Psoas muscle (tissue), 8 donors: Measurements from ENCODE around the gene PRKCA. TPM values are rescaled to one million over a fixed set of nuclear protein-coding genes. Genes with fewer than 3 reads are reported as not detected.

Experiments used
- ATAC-seq, 4 donors: fragments of 200-7000 bp; cut with Tn5 transposase; one replicate each; pipeline ENCODE4 v1.9.1; 2020; ENCODE audit warnings: moderate library complexity in 3 of 4, mild to moderate bottlenecking in 2 of 4
- DNase-seq, 2 donors: peaks; one replicate each; pipeline ENCODE4 v3.0.0-alpha.2; 2020
- H3K27ac ChIP-seq: fragments of 200-600 bp; one replicate; pipeline ENCODE4 v1.8.0; 2022
- H3K27me3 ChIP-seq, 3 donors: fragments of 200-600 bp in 1 of 3; one replicate each; pipeline versions ENCODE4 v1.6.1 to v1.8.0; 2013 to 2022; ENCODE audit warnings: low read length in 2 of 3, mild to moderate bottlenecking in 2 of 3, moderate library complexity in 1 of 3; ENCODE audit not compliant: insufficient read depth in 3 of 3
- H3K36me3 ChIP-seq, 2 donors: fragments of 200-600 bp in 1 of 2; one replicate each; pipeline versions ENCODE4 v1.6.1 to v1.8.0; 2013 to 2022; ENCODE audit warnings: low read depth in 1 of 2, mild to moderate bottlenecking in 1 of 2, moderate library complexity in 1 of 2; ENCODE audit not compliant: insufficient read depth in 1 of 2
- H3K4me1 ChIP-seq: fragments of 200-600 bp; one replicate; pipeline ENCODE4 v1.8.0; 2022
- H3K4me3 ChIP-seq: fragments of 200-600 bp; one replicate; pipeline ENCODE4 v1.8.0; 2022; ENCODE audit warnings: mild to moderate bottlenecking
- H3K9me3 ChIP-seq: fragments of 200-600 bp; one replicate; pipeline ENCODE4 v1.8.0; 2022
- WGBS, 3 donors: extraction: QIAGEN DNeasy Blood & Tissue Kit; methylation state at CpG; one replicate each; pipeline versions ENCODE4 v1.1.6 to v1.1.7; 2013; 5-methylcytosine and 5-hydroxymethylcytosine counted together
- intact Hi-C, 2 donors: fragments of 100-400 bp; cut with DNase I; formaldehyde crosslinking; loops; one replicate each; pipeline versions ENCODE4 v1.11.0 to v1.14.2; 2022
- polyA plus RNA-seq, 3 donors: library from polyadenylated mRNA; stranded (reverse); fragments of 200-250 nt; gene quantifications; one replicate each; pipeline ENCODE4 v1.2.3, GENCODE V29; 2013
- total RNA-seq, 4 donors: library from RNA; stranded (reverse); fragmentation: NEBNext Ultra II Directional in 2 of 4; extraction: Animal tissue kit (Norgen Biotek cat#: 25700) in 2 of 4; gene quantifications; one replicate each; pipeline versions ENCODE4 v1.2.1 to v1.2.4, GENCODE V29; 2021 to 2023
- TF ChIP-seq, protein P1 (sequence below): fragments of 200-600 bp; IDR thresholded peaks from one replicate; pipeline ENCODE4 v1.8.0; 2022; ENCODE audit warnings: antibody characterized with exemption
- donor health status: healthy with polysubstance abuse.
- donor health status: DM: no; HTN: no; CAD: no; lungs with moderate emphysema.
- donor health status: Bipolar disorder and iron deficiency.
- donor health status: healthy.
- donor health status: DM: yes; HTN: yes; CAD: no.
- donor health status: DM: no; HTN: no; CAD: no.
- donor health status: DM: no; HTN: no; CAD: no.
- donor health status: DM: yes; HTN: yes; CAD: no.

The PRKCA gene
- total and polyA plus RNA-seq, 7 donors = 0.35 to 15.5 (median 8.2) TPM

DNA sequence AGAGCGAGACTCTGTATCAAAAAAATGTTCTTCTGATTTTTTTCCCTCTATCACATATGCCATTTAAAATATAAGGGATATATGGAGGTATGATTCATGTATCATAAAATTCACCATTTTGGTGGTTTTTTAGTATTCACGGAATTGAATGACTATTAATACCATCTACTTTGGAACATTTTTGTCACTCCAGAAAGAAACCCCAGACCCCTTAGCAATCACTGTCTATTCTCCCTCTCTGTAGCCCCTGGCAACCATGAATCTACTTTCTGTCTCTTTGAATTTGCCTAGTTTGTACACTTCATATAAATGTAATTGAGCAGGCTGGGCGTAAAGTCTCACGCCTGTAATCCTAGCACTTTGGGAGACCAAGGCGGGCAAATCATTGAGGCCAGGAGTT lies 75.9 kb downstream of the PRKCA start:
- 90 to 93% (median 93%) methylated on average over 5 of the region's 5 CpGs for WGBS, 3 donors
- Histone ChIP-seq H3K36me3 (no peaks in the 10 kb centered on the region), H3K4me3 (no peak overlapping the region), H3K4me1 (peaks cover 5% of the 10 kb centered on the region), H3K9me3 (no peaks in the 10 kb centered on the region), H3K27me3 (no peaks in the 10 kb centered on the region), H3K27ac (no peak overlapping the region)
- DNase-seq (no peak), ATAC-seq (no peak)
- TF ChIP-seq, protein P1, sequence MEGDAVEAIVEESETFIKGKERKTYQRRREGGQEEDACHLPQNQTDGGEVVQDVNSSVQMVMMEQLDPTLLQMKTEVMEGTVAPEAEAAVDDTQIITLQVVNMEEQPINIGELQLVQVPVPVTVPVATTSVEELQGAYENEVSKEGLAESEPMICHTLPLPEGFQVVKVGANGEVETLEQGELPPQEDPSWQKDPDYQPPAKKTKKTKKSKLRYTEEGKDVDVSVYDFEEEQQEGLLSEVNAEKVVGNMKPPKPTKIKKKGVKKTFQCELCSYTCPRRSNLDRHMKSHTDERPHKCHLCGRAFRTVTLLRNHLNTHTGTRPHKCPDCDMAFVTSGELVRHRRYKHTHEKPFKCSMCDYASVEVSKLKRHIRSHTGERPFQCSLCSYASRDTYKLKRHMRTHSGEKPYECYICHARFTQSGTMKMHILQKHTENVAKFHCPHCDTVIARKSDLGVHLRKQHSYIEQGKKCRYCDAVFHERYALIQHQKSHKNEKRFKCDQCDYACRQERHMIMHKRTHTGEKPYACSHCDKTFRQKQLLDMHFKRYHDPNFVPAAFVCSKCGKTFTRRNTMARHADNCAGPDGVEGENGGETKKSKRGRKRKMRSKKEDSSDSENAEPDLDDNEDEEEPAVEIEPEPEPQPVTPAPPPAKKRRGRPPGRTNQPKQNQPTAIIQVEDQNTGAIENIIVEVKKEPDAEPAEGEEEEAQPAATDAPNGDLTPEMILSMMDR = no peak
- intact Hi-C loops = no loop called here

DNA sequence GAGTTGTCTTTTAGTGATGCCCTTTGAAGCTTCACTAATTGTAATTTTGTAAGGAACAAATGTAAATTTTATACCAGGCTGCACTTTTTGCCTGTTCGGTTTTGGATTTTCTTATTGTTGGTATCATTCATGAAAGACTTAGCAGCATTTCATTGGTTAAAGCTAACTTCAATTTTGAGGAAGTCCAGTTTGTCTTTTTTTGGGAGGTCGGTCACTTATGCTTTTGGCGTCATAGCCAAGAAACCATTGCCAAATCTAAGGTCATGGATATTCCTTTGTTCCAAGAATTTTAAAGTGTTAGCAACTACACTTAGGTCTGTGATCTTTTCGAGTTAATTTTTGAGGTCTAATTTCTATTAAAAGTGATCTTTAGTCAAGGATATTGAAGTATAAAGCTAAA lies 77.1 kb downstream of the PRKCA start:
- intact Hi-C loops = no loop called here

DNA sequence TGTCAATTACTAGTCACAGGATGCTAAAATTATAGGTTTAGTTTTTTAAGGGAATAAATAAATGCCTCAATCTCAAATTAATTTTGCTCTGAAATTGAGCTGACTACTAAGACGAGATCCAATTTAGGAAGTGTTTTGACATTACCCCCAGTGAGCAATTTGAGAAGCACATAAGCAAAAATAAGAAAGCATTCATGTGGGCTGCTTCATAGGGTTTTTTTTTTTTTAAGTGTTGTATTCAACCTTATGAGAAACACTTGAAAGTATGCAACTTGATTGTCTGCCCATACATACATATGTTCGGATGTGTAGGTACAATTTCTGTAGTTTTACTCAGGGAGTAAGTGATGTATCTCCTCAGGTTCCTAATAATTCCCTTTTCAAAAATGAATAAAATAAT lies 77.6 kb downstream of the PRKCA start:
- 58 to 66% (median 61%) methylated on average over 2 of the region's 2 CpGs for WGBS, 3 donors
- H3K27ac ChIP-seq = no peak overlapping the region
- H3K9me3 ChIP-seq = no peaks in the 10 kb centered on the region
- no peak for DNase-seq
- H3K36me3 ChIP-seq = no peaks in the 10 kb centered on the region
- TF ChIP-seq, protein P1 = no peak
- H3K4me1 ChIP-seq = peaks cover 5% of the 10 kb centered on the region
- no peak for ATAC-seq
- no peak overlapping the region for H3K4me3 ChIP-seq
- intact Hi-C loops = no loop called here
- H3K27me3 ChIP-seq = no peaks in the 10 kb centered on the region

More for the DNA sequence above, 77.1 kb downstream of the PRKCA start:
- 19 to 20% (median 20%) methylated on average over 4 of the region's 4 CpGs for WGBS, 3 donors
- Histone ChIP-seq H3K9me3 (no peaks in the 10 kb centered on the region), H3K4me3 (no peak overlapping the region), H3K27me3 (no peaks in the 10 kb centered on the region), H3K36me3 (no peaks in the 10 kb centered on the region), H3K4me1 (peaks cover 5% of the 10 kb centered on the region), H3K27ac (no peak overlapping the region)
- ATAC-seq = no peak
- TF ChIP-seq, protein P1 = no peak
- no peak for DNase-seq

DNA sequence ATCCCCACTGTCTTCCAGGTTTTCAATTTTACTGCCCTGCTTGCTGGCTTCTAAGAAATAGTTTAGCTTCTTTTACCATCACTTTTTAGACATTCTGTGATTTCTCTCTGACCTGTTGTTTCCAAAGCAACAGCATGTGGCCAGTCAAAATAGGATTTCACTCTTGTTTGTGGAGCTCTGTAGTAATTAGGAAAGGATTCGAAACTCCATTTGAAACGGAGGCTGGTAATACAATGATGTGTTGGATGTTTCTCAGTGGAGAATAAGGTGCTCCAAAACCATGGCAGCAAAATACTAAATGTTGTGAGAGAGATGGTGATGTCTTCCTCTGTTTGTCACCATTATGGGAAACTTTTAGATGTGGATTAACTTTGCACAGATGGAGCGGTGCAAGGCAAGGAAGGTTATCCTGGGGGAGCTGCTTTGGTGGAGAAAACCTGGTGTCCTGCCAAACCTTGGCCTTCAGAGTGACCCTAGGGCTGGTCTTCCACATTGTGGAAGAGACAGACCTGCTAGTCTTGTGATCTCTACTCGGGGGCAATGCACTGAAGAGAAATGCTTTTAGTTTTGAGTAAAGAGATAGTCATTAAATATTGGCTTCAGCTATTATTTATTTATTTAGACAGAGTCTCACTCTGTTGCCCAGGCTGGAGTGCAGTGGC lies 79.4 kb downstream of the PRKCA start:
- no peak for ATAC-seq
- intact Hi-C loops = no loop called here
- H3K27ac ChIP-seq = no peak overlapping the region
- H3K4me1 ChIP-seq = peaks cover 5% of the 10 kb centered on the region
- H3K36me3 ChIP-seq = no peaks in the 10 kb centered on the region
- H3K9me3 ChIP-seq = no peaks in the 10 kb centered on the region
- H3K4me3 ChIP-seq = no peak overlapping the region
- no peaks in the 10 kb centered on the region for H3K27me3 ChIP-seq
- DNase-seq = no peak
- TF ChIP-seq, protein P1 = no peak
- WGBS, 3 donors = 81 to 86% (median 82%) methylated on average over 4 of the region's 4 CpGs

DNA sequence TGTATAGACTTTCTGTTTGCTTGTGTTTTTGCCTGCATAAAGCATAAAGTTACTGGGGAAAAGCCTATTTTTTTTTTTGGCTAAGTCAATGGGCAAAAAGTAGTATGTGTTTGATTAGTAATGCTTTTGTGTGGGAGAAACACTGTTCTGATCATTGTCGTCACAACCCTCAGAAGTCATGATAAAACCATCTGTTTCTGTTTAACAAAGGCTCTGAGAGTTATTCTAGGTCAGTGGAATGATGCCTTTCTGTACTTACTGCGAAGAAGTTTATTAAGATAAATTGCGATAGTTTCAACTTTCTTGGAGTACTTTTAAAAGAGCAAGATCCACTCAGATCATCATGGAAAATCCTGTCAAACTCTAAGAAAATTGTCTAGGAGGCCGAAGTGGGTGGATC lies 80.9 kb downstream of the PRKCA start:
- TF ChIP-seq, protein P1 = no peak
- Histone ChIP-seq H3K27ac (no peak overlapping the region), H3K4me1 (peaks cover 5% of the 10 kb centered on the region), H3K27me3 (no peaks in the 10 kb centered on the region), H3K9me3 (no peaks in the 10 kb centered on the region), H3K36me3 (no peaks in the 10 kb centered on the region), H3K4me3 (no peak overlapping the region)
- ATAC-seq (no peak), DNase-seq (no peak)
- intact Hi-C loops = no loop called here
- 60 to 65% (median 64%) methylated on average over 4 of the region's 4 CpGs for WGBS, 3 donors
